HG03457 (cell line): ENCODE data around the gene SLCO1A2.
A peak's percentile ranks its signal among the peaks of the same experiment; 100 is the strongest.

ENCODE experiments used
- ATAC-seq: cut with Tn5 transposase; IDR thresholded peaks from one replicate; pipeline ENCODE4 v1.9.1; 2021; ENCODE audit warnings: moderate number of reproducible peaks; ENCODE audit not compliant: unreplicated experiment

Gene SLCO1A2

GRCh38 chr12:21336656-21337055 is 1.9 kb upstream of the SLCO1A2 start:
- no peak for ATAC-seq

GRCh38 chr12:21330682-21331253 is 3.9 kb downstream of the SLCO1A2 start:
- ATAC-seq, result no peak

GRCh38 chr12:21328578-21328977 is 6.1 kb downstream of the SLCO1A2 start:
- ATAC-seq, result no peak

- ATAC-seq, result no peak
These were observed 10.2 kb downstream of the SLCO1A2 start for GRCh38 chr12:21324551-21324950.

- no peak for ATAC-seq
These were observed 11.0 kb downstream of the SLCO1A2 start for GRCh38 chr12:21323736-21324135.

GRCh38 chr12:21308785-21309184 is 25.9 kb downstream of the SLCO1A2 start:
- no peak for ATAC-seq

- no peak for ATAC-seq
These were observed 29.1 kb downstream of the SLCO1A2 start for GRCh38 chr12:21305661-21306060.

GRCh38 chr12:21300632-21301031 is 34.1 kb downstream of the SLCO1A2 start:
- ATAC-seq, result no peak

- peak; percentile 61 for ATAC-seq
These were observed 37.8 kb downstream of the SLCO1A2 start for GRCh38 chr12:21296751-21297406.

GRCh38 chr12:21296348-21296747 is 38.4 kb downstream of the SLCO1A2 start:
- no peak for ATAC-seq

GRCh38 chr12:21294176-21294575 is 40.5 kb downstream of the SLCO1A2 start:
- ATAC-seq, result no peak

GRCh38 chr12:21292111-21292510 is 42.6 kb downstream of the SLCO1A2 start:
- no peak for ATAC-seq

- no peak for ATAC-seq
These were observed 45.0 kb downstream of the SLCO1A2 start for GRCh38 chr12:21289698-21290097.

GRCh38 chr12:21276826-21277225 is 57.9 kb downstream of the SLCO1A2 start:
- ATAC-seq, result no peak

GRCh38 chr12:21265932-21266331 is 68.8 kb downstream of the SLCO1A2 start:
- no peak for ATAC-seq

GRCh38 chr12:21264232-21264631 is 70.5 kb downstream of the SLCO1A2 start:
- ATAC-seq, result no peak

- ATAC-seq, result no peak
These were observed 77.5 kb downstream of the SLCO1A2 start for GRCh38 chr12:21257172-21257571.

- no peak for ATAC-seq
These were observed 82.6 kb downstream of the SLCO1A2 start for GRCh38 chr12:21252070-21252469.

- no peak for ATAC-seq
These were observed 86.0 kb downstream of the SLCO1A2 start for GRCh38 chr12:21248679-21249078.

GRCh38 chr12:21239866-21240265 is 94.9 kb downstream of the SLCO1A2 start:
- ATAC-seq, result no peak

- no peak for ATAC-seq
These were observed 100.3 kb downstream of the SLCO1A2 start for GRCh38 chr12:21234395-21234794.

- no peak for ATAC-seq
These were observed 110.8 kb downstream of the SLCO1A2 start for GRCh38 chr12:21223930-21224329.

GRCh38 chr12:21221778-21222177 is 112.9 kb downstream of the SLCO1A2 start:
- no peak for ATAC-seq
